ENCODE data around the gene DCTN5.

The DCTN5 gene

DNA sequence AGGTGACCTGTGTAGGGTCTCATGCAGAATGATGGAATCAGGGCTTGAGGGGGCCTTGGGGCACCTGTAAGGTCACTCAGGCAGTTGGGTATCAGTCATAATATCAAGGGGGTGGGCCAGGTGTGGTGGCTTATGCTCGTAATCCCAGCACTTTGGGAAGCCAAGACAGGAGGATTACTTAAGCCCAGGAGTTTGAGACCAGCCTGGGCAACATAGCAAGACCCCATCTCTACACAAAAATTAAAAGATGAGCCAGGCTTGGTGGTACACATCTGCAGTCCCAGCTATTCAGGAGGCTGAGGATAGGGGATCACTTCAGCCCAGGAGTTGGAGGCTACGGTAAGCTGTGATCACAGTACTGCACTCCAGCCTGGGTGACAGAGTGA is 64.2 kb downstream of the DCTN5 start:
- no peak for DNase-seq (ENCODE audit: low spot score)
- no peak overlapping the region for H3K27ac ChIP-seq
- CTCF ChIA-PET, result no interaction called here
- POLR2A ChIA-PET (ENCODE audit: low non-redundant PET), result no interaction called here
- TF ChIP-seq, protein P1, sequence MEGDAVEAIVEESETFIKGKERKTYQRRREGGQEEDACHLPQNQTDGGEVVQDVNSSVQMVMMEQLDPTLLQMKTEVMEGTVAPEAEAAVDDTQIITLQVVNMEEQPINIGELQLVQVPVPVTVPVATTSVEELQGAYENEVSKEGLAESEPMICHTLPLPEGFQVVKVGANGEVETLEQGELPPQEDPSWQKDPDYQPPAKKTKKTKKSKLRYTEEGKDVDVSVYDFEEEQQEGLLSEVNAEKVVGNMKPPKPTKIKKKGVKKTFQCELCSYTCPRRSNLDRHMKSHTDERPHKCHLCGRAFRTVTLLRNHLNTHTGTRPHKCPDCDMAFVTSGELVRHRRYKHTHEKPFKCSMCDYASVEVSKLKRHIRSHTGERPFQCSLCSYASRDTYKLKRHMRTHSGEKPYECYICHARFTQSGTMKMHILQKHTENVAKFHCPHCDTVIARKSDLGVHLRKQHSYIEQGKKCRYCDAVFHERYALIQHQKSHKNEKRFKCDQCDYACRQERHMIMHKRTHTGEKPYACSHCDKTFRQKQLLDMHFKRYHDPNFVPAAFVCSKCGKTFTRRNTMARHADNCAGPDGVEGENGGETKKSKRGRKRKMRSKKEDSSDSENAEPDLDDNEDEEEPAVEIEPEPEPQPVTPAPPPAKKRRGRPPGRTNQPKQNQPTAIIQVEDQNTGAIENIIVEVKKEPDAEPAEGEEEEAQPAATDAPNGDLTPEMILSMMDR (conservative IDR thresholded peaks at IDR 0.05; ENCODE audit: low read depth), result no peak

DNA sequence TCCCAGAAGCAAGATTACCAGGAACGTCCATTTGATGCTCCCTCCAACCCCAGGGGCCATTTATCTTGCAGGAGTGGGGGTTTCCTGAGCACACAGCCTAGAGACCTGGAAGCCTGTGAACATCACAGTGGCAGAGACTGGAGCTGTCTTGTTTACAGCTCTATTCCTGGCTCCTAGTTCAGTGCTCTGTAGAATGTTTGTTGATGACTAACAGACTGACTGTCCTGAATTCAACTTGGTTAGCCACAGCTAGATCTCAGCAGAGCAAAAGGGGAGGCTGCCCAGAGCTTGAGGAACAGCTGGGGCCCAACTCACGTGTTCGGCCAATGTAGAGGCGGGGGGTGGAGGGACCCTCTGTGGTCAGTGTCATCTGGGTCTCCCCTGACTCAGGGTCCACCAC is 65.2 kb downstream of the DCTN5 start:
- H3K27ac ChIP-seq, result no peak overlapping the region
- ChIA-PET CTCF (interaction anchor here (0.5 kb wide), 1 partner anchor 1571 kb away, joined by 3 read pairs; no protein-coding TSS in a partner anchor), POLR2A (ENCODE audit: low non-redundant PET) (no interaction called here)
- DNase-seq (ENCODE audit: low spot score), result no peak
- TF ChIP-seq, protein P1 (conservative IDR thresholded peaks at IDR 0.05; ENCODE audit: low read depth), result no peak

- TF ChIP-seq, protein P1 (conservative IDR thresholded peaks at IDR 0.05; ENCODE audit: low read depth), result no peak
- no peak for DNase-seq (ENCODE audit: low spot score)
- no peak overlapping the region for H3K27ac ChIP-seq
- CTCF ChIA-PET, result interaction anchor here (0.8 to 1.3 kb wide), 2 partner anchors 31 to 92 kb away, joined by 4 read pairs; partner anchors contain the start of gene PLK1
- POLR2A ChIA-PET (ENCODE audit: low non-redundant PET), result no interaction called here
Observed at GRCh38 chr16:23709536-23709935, 68.3 kb downstream of the DCTN5 start.

DNA sequence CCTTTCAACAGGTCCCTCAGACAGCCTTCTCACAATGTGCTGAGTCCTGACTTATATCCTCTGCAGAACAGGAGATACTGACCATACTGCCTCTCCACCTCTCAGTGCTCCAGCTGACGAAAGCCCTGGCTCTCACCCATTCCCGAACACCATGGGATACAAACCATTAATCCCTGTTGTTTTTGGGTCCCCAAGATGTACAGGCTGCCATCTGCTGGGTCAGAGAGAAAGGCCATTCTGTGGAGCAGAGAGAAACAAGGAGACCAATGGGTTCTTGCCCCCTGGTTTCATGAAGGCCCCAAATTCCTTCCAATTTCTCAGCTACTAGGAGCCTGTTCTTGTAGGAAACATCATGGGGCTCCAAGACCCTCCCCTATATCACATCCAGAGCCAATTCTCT is 68.7 kb downstream of the DCTN5 start:
- ChIA-PET POLR2A (ENCODE audit: low non-redundant PET) (no interaction called here), CTCF (interaction anchor here (0.8 to 1.3 kb wide), 2 partner anchors 32 to 91 kb away, joined by 4 read pairs; partner anchors contain the start of gene PLK1)
- DNase-seq (ENCODE audit: low spot score), result no peak
- H3K27ac ChIP-seq, result no peak overlapping the region
- TF ChIP-seq, protein P1 (conservative IDR thresholded peaks at IDR 0.05; ENCODE audit: low read depth), result no peak

DNA sequence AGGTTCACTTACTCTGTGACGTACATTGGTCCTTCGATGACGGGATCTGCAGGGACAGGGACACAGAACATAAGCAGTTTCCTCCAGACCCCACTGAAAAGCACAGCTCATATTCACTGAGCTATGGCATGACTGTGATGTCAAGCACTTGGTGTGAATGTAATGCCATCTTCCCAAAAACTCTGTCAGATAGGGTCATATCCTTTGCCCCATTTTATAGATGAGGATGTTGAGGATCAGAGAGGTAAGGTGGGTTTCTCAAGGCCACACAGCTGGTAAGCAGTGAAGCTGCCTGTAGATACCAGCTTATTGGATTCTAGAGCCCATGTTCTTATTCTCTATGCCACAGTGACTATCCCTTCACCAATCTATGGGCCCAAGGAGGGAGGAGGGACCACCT is 69.2 kb downstream of the DCTN5 start:
- H3K27ac ChIP-seq, result no peak overlapping the region
- ChIA-PET POLR2A (ENCODE audit: low non-redundant PET) (no interaction called here), CTCF (interaction anchor here (0.6 kb wide), 1 partner anchor 60 kb away, joined by 11 read pairs; no protein-coding TSS in a partner anchor)
- TF ChIP-seq, protein P1 (conservative IDR thresholded peaks at IDR 0.05; ENCODE audit: low read depth), result no peak
- no peak for DNase-seq (ENCODE audit: low spot score)

GRCh38 chr16:23711785-23712184 is 70.5 kb downstream of the DCTN5 start:
- H3K27ac ChIP-seq, result no peak overlapping the region
- no peak for DNase-seq (ENCODE audit: low spot score)
- TF ChIP-seq, protein P1 (conservative IDR thresholded peaks at IDR 0.05; ENCODE audit: low read depth), result no peak
- ChIA-PET POLR2A (ENCODE audit: low non-redundant PET) (no interaction called here), CTCF (interaction anchor here (0.7 kb wide), 1 partner anchor 1258 kb away, joined by 3 read pairs; no protein-coding TSS in a partner anchor)
